ENCODE data around the gene ROBO1. TPM values are rescaled to one million over a fixed set of nuclear protein-coding genes. Genes with fewer than 3 reads are reported as not detected.

Gene ROBO1
- total RNA-seq, 1 donor from 2014 or later: 250 TPM

GRCh38 chr3:78882251-78882650 is 885.5 kb downstream of the ROBO1 start:
- no peak overlapping the region for H3K4me3 Mint-ChIP-seq (ENCODE audit: unreplicated experiment)
- H3K36me3 Mint-ChIP-seq (ENCODE audit: low read depth, unreplicated experiment): no peaks in the 10 kb centered on the region
- peaks cover 11% of the 10 kb centered on the region for H3K4me1 Mint-ChIP-seq (ENCODE audit: unreplicated experiment)
- no peak for TF ChIP-seq CTCF (IDR thresholded peaks at IDR 0.05; ENCODE audit: unreplicated experiment)
- H3K27me3 Mint-ChIP-seq (ENCODE audit: unreplicated experiment): no peaks in the 10 kb centered on the region
- no peak for DNase-seq (ENCODE audit: low spot score)
- H3K27ac Mint-ChIP-seq (ENCODE audit: unreplicated experiment): no peak overlapping the region
- H3K9me3 Mint-ChIP-seq (ENCODE audit: unreplicated experiment): no peaks in the 10 kb centered on the region

GRCh38 chr3:78881501-78881900 is 886.3 kb downstream of the ROBO1 start:
- Mint-ChIP-seq H3K36me3 (ENCODE audit: low read depth, unreplicated experiment) (no peaks in the 10 kb centered on the region), H3K27ac (ENCODE audit: unreplicated experiment) (peak overlapping the region; percentile 36), H3K4me3 (ENCODE audit: unreplicated experiment) (no peak overlapping the region), H3K4me1 (ENCODE audit: unreplicated experiment) (peaks cover 13% of the 10 kb centered on the region), H3K9me3 (ENCODE audit: unreplicated experiment) (no peaks in the 10 kb centered on the region), H3K27me3 (ENCODE audit: unreplicated experiment) (no peaks in the 10 kb centered on the region)
- no peak for TF ChIP-seq CTCF (IDR thresholded peaks at IDR 0.05; ENCODE audit: unreplicated experiment)
- no peak for DNase-seq (ENCODE audit: low spot score)

GRCh38 chr3:78880603-78881461 is 887.0 kb downstream of the ROBO1 start:
- no peak for DNase-seq (ENCODE audit: low spot score)
- Mint-ChIP-seq H3K4me1 (ENCODE audit: unreplicated experiment) (peaks cover 16% of the 10 kb centered on the region), H3K27me3 (ENCODE audit: unreplicated experiment) (no peaks in the 10 kb centered on the region), H3K27ac (ENCODE audit: unreplicated experiment) (peak overlapping the region; percentile 36), H3K4me3 (ENCODE audit: unreplicated experiment) (no peak overlapping the region), H3K36me3 (ENCODE audit: low read depth, unreplicated experiment) (no peaks in the 10 kb centered on the region), H3K9me3 (ENCODE audit: unreplicated experiment) (no peaks in the 10 kb centered on the region)
- TF ChIP-seq CTCF (IDR thresholded peaks at IDR 0.05; ENCODE audit: unreplicated experiment): no peak

- H3K27ac Mint-ChIP-seq (ENCODE audit: unreplicated experiment): no peak overlapping the region
- H3K4me1 Mint-ChIP-seq (ENCODE audit: unreplicated experiment): peaks cover 20% of the 10 kb centered on the region
- H3K4me3 Mint-ChIP-seq (ENCODE audit: unreplicated experiment): no peak overlapping the region
- no peaks in the 10 kb centered on the region for H3K36me3 Mint-ChIP-seq (ENCODE audit: low read depth, unreplicated experiment)
- no peak for TF ChIP-seq CTCF (IDR thresholded peaks at IDR 0.05; ENCODE audit: unreplicated experiment)
- DNase-seq (ENCODE audit: low spot score): no peak
- H3K9me3 Mint-ChIP-seq (ENCODE audit: unreplicated experiment): no peaks in the 10 kb centered on the region
- no peaks in the 10 kb centered on the region for H3K27me3 Mint-ChIP-seq (ENCODE audit: unreplicated experiment)
These were observed 888.4 kb downstream of the ROBO1 start for GRCh38 chr3:78879295-78879860.

- no peaks in the 10 kb centered on the region for H3K36me3 Mint-ChIP-seq (ENCODE audit: low read depth, unreplicated experiment)
- no peak overlapping the region for H3K4me3 Mint-ChIP-seq (ENCODE audit: unreplicated experiment)
- H3K27me3 Mint-ChIP-seq (ENCODE audit: unreplicated experiment): no peaks in the 10 kb centered on the region
- H3K4me1 Mint-ChIP-seq (ENCODE audit: unreplicated experiment): peaks cover 21% of the 10 kb centered on the region
- no peak for DNase-seq (ENCODE audit: low spot score)
- H3K9me3 Mint-ChIP-seq (ENCODE audit: unreplicated experiment): no peaks in the 10 kb centered on the region
- no peak for TF ChIP-seq CTCF (IDR thresholded peaks at IDR 0.05; ENCODE audit: unreplicated experiment)
- H3K27ac Mint-ChIP-seq (ENCODE audit: unreplicated experiment): no peak overlapping the region
These were observed 889.0 kb downstream of the ROBO1 start for GRCh38 chr3:78878789-78879188.

Measured in endothelial cell (in vitro differentiated cells).